ENCODE data around the gene ADAMTS20.

DNA sequence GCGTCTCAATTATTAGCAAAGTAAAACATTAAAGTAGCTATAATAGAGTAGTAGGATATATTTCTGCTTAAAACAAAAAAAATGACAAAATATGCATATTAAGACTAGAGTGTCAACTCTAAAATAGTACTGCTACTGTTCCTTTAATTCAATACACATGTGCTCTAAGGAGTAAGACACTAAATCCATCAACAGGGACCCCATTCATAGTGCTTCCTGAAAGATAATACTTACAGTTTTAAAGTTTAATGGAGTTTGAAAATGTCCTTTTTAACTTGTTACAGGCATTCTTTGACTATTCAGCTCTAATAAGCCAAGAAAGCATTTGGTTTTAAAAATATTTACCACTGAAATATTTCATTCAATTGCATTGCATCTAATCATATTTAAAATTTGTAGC, 145.2 kb downstream of the ADAMTS20 start:
- TF ChIP-seq, protein P1, sequence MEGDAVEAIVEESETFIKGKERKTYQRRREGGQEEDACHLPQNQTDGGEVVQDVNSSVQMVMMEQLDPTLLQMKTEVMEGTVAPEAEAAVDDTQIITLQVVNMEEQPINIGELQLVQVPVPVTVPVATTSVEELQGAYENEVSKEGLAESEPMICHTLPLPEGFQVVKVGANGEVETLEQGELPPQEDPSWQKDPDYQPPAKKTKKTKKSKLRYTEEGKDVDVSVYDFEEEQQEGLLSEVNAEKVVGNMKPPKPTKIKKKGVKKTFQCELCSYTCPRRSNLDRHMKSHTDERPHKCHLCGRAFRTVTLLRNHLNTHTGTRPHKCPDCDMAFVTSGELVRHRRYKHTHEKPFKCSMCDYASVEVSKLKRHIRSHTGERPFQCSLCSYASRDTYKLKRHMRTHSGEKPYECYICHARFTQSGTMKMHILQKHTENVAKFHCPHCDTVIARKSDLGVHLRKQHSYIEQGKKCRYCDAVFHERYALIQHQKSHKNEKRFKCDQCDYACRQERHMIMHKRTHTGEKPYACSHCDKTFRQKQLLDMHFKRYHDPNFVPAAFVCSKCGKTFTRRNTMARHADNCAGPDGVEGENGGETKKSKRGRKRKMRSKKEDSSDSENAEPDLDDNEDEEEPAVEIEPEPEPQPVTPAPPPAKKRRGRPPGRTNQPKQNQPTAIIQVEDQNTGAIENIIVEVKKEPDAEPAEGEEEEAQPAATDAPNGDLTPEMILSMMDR (IDR thresholded peaks at IDR 0.05), result no peak
- TF ChIP-seq POLR2AphosphoS5 (IDR thresholded peaks at IDR 0.05) (no peak), POLR2A (IDR thresholded peaks at IDR 0.05) (no peak), EP300 (IDR thresholded peaks at IDR 0.05) (no peak)
